Measurements from ENCODE around the gene BMP10. TPM values are rescaled to one million over a fixed set of nuclear protein-coding genes. Genes with fewer than 3 reads are reported as not detected.

Gene BMP10
- total and polyA plus RNA-seq, 5 donors from 2014 or later: 0.57 TPM; not detected in 4

GRCh38 chr2:68857855-68858456 lies 13.2 kb downstream of the BMP10 start:
- no peak overlapping the region for H3K27ac Mint-ChIP-seq
- Histone ChIP-seq H3K27ac (ENCODE audit: insufficient read depth, low read length, poor library complexity, severe bottlenecking) (no peak overlapping the region), H3K4me3 (ENCODE audit: low read depth, low read length) (no peak overlapping the region), H3K36me3 (ENCODE audit: control insufficient read depth, insufficient read depth, low read length) (no peaks in the 10 kb centered on the region), H3K27me3 (ENCODE audit: control insufficient read depth, insufficient read depth, low read length) (no peaks in the 10 kb centered on the region), H3K9me3 (ENCODE audit: control insufficient read depth in 2 of 2, low read length in 2 of 2) (no peaks in the 10 kb centered on the region), H3K4me1 (ENCODE audit: control insufficient read depth, insufficient read depth, low read length, poor library complexity, severe bottlenecking) (no peaks in the 10 kb centered on the region)
- no peak overlapping the region for H3K4me3 Mint-ChIP-seq
- peaks cover 3% of the 10 kb centered on the region for H3K36me3 Mint-ChIP-seq
- H3K4me1 Mint-ChIP-seq: peaks cover 0 to 4% (median 2%) of the 10 kb centered on the region in 4 donors
- ATAC-seq (ENCODE audit: low read depth in 2 of 2) (peak in 1 of 2 donors; percentile 26), DNase-seq (no peak)
- no peaks in the 10 kb centered on the region for H3K9me3 Mint-ChIP-seq
- H3K27me3 Mint-ChIP-seq: peaks cover 15% of the 10 kb centered on the region

DNA sequence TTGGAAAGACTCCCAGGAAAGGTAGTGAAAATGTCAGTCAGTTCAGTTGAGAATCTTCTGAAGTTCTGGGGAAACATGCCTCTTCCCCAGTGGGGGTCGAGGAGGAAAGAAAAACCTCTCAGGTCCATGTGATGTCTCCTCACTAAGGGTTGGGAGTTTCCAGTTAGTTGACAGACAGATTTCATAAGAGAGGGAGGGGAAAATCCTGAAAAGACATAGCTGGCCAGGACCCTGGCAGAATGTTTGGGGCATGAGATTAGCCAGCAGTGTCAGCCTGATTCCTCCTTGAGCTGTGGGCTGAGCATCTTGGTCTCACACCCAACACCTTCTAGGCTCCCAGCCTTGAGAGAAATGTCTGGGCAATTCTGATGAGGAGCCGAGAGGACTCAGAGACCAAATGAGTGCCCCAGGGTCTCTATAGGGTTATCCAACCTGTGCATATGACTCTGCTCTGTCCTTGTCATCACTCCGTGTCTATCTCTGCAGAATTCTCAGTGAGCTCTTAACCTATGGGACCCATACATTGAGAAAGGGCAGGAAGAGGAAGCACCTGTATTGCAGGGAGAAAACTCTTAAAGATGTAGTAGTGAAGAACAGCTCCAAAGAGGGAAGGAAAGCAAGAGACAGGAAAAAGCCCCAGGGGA lies 13.9 kb downstream of the BMP10 start:
- no peak for DNase-seq
- H3K4me1 ChIP-seq (ENCODE audit: control insufficient read depth, insufficient read depth, low read length, poor library complexity, severe bottlenecking): no peaks in the 10 kb centered on the region
- Mint-ChIP-seq H3K36me3 (peaks cover 3% of the 10 kb centered on the region), H3K4me3 (no peak overlapping the region), H3K27me3 (peaks cover 15% of the 10 kb centered on the region), H3K4me1 (peaks cover 0 to 4% (median 2%) of the 10 kb centered on the region in 4 donors), H3K27ac (peak overlapping the region in 1 of 3 donors; percentile 2), H3K9me3 (no peaks in the 10 kb centered on the region)
- peak in 1 of 2 donors; percentile 11 for ATAC-seq (ENCODE audit: low read depth in 2 of 2)
- H3K9me3 ChIP-seq (ENCODE audit: control insufficient read depth in 2 of 2, low read length in 2 of 2): no peaks in the 10 kb centered on the region
- no peak overlapping the region for H3K27ac ChIP-seq (ENCODE audit: insufficient read depth, low read length, poor library complexity, severe bottlenecking)
- H3K4me3 ChIP-seq (ENCODE audit: low read depth, low read length): no peak overlapping the region
- no peaks in the 10 kb centered on the region for H3K27me3 ChIP-seq (ENCODE audit: control insufficient read depth, insufficient read depth, low read length)
- no peaks in the 10 kb centered on the region for H3K36me3 ChIP-seq (ENCODE audit: control insufficient read depth, insufficient read depth, low read length)

- Histone ChIP-seq H3K4me1 (ENCODE audit: control insufficient read depth, insufficient read depth, low read length, poor library complexity, severe bottlenecking) (no peaks in the 10 kb centered on the region), H3K4me3 (ENCODE audit: low read depth, low read length) (no peak overlapping the region), H3K27ac (ENCODE audit: insufficient read depth, low read length, poor library complexity, severe bottlenecking) (no peak overlapping the region), H3K27me3 (ENCODE audit: control insufficient read depth, insufficient read depth, low read length) (no peaks in the 10 kb centered on the region), H3K9me3 (ENCODE audit: control insufficient read depth in 2 of 2, low read length in 2 of 2) (no peaks in the 10 kb centered on the region), H3K36me3 (ENCODE audit: control insufficient read depth, insufficient read depth, low read length) (no peaks in the 10 kb centered on the region)
- H3K9me3 Mint-ChIP-seq: no peaks in the 10 kb centered on the region
- DNase-seq (no peak), ATAC-seq (ENCODE audit: low read depth in 2 of 2) (no peak)
- H3K27ac Mint-ChIP-seq: no peak overlapping the region
- H3K4me1 Mint-ChIP-seq: no peaks in the 10 kb centered on the region
- peaks cover 3% of the 10 kb centered on the region for H3K36me3 Mint-ChIP-seq
- H3K4me3 Mint-ChIP-seq: no peak overlapping the region
- peaks cover 26% of the 10 kb centered on the region for H3K27me3 Mint-ChIP-seq
Observed at GRCh38 chr2:68855550-68855949, 15.6 kb downstream of the BMP10 start.

- Histone ChIP-seq H3K27ac (ENCODE audit: insufficient read depth, low read length, poor library complexity, severe bottlenecking) (no peak overlapping the region), H3K4me1 (ENCODE audit: control insufficient read depth, insufficient read depth, low read length, poor library complexity, severe bottlenecking) (no peaks in the 10 kb centered on the region), H3K36me3 (ENCODE audit: control insufficient read depth, insufficient read depth, low read length) (no peaks in the 10 kb centered on the region), H3K9me3 (ENCODE audit: control insufficient read depth in 2 of 2, low read length in 2 of 2) (no peaks in the 10 kb centered on the region), H3K27me3 (ENCODE audit: control insufficient read depth, insufficient read depth, low read length) (no peaks in the 10 kb centered on the region), H3K4me3 (ENCODE audit: low read depth, low read length) (no peak overlapping the region)
- ATAC-seq (ENCODE audit: low read depth in 2 of 2): no peak
- Mint-ChIP-seq H3K9me3 (no peaks in the 10 kb centered on the region), H3K27ac (no peak overlapping the region), H3K27me3 (peaks cover 36% of the 10 kb centered on the region), H3K4me1 (no peaks in the 10 kb centered on the region), H3K4me3 (no peak overlapping the region), H3K36me3 (peaks cover 3% of the 10 kb centered on the region)
- no peak for DNase-seq
Observed at GRCh38 chr2:68854476-68854875, 16.7 kb downstream of the BMP10 start.

GRCh38 chr2:68853915-68854314 lies 17.3 kb downstream of the BMP10 start:
- no peaks in the 10 kb centered on the region for H3K9me3 ChIP-seq (ENCODE audit: control insufficient read depth in 2 of 2, low read length in 2 of 2)
- no peaks in the 10 kb centered on the region for H3K4me1 Mint-ChIP-seq
- H3K4me1 ChIP-seq (ENCODE audit: control insufficient read depth, insufficient read depth, low read length, poor library complexity, severe bottlenecking): no peaks in the 10 kb centered on the region
- peaks cover 42% of the 10 kb centered on the region for H3K27me3 Mint-ChIP-seq
- no peaks in the 10 kb centered on the region for H3K9me3 Mint-ChIP-seq
- H3K4me3 ChIP-seq (ENCODE audit: low read depth, low read length): no peak overlapping the region
- no peaks in the 10 kb centered on the region for H3K36me3 ChIP-seq (ENCODE audit: control insufficient read depth, insufficient read depth, low read length)
- H3K27me3 ChIP-seq (ENCODE audit: control insufficient read depth, insufficient read depth, low read length): no peaks in the 10 kb centered on the region
- H3K27ac Mint-ChIP-seq: no peak overlapping the region
- no peak overlapping the region for H3K27ac ChIP-seq (ENCODE audit: insufficient read depth, low read length, poor library complexity, severe bottlenecking)
- ATAC-seq (ENCODE audit: low read depth in 2 of 2) (no peak), DNase-seq (no peak)
- no peak overlapping the region for H3K4me3 Mint-ChIP-seq
- peaks cover 3% of the 10 kb centered on the region for H3K36me3 Mint-ChIP-seq

DNA sequence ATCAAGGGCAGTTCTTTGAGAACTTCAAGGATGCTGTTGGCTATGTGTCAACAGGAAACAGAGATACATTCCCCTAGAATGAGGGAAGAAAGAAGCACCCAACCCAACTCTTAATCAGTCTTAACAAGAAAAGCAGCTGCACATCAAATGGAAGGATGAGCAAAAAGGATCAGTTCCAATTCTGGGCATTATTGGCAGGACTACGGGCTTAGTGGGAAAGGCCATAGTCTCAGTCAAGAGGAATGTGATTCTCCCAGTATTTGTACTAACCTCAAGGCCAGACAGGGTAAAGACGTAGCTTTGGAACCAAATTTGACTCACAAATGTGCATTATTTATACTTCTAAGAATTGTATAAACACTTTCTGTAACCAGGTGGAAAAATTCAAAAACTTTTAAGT lies 18.2 kb downstream of the BMP10 start:
- no peaks in the 10 kb centered on the region for H3K27me3 ChIP-seq (ENCODE audit: control insufficient read depth, insufficient read depth, low read length)
- no peak overlapping the region for H3K27ac Mint-ChIP-seq
- no peaks in the 10 kb centered on the region for H3K9me3 Mint-ChIP-seq
- no peak overlapping the region for H3K4me3 Mint-ChIP-seq
- no peaks in the 10 kb centered on the region for H3K36me3 ChIP-seq (ENCODE audit: control insufficient read depth, insufficient read depth, low read length)
- ATAC-seq (ENCODE audit: low read depth in 2 of 2) (no peak), DNase-seq (no peak)
- no peak overlapping the region for H3K4me3 ChIP-seq (ENCODE audit: low read depth, low read length)
- no peaks in the 10 kb centered on the region for H3K4me1 Mint-ChIP-seq
- H3K4me1 ChIP-seq (ENCODE audit: control insufficient read depth, insufficient read depth, low read length, poor library complexity, severe bottlenecking): no peaks in the 10 kb centered on the region
- H3K36me3 Mint-ChIP-seq: peaks cover 3% of the 10 kb centered on the region
- no peak overlapping the region for H3K27ac ChIP-seq (ENCODE audit: insufficient read depth, low read length, poor library complexity, severe bottlenecking)
- H3K9me3 ChIP-seq (ENCODE audit: control insufficient read depth in 2 of 2, low read length in 2 of 2): no peaks in the 10 kb centered on the region
- peaks cover 47% of the 10 kb centered on the region for H3K27me3 Mint-ChIP-seq

GRCh38 chr2:68850524-68850923 lies 20.7 kb downstream of the BMP10 start:
- H3K4me3 ChIP-seq (ENCODE audit: low read depth, low read length): no peak overlapping the region
- H3K27me3 Mint-ChIP-seq: peaks cover 49% of the 10 kb centered on the region

GRCh38 chr2:68849579-68850030 lies 21.6 kb downstream of the BMP10 start:
- Mint-ChIP-seq H3K9me3 (peaks cover 0 to 3% (median 0%) of the 10 kb centered on the region in 7 donors), H3K36me3 (no peaks in the 10 kb centered on the region), H3K27me3 (peaks cover 55% of the 10 kb centered on the region), H3K4me1 (no peaks in the 10 kb centered on the region), H3K27ac (no peak overlapping the region), H3K4me3 (no peak overlapping the region)
- Histone ChIP-seq H3K9me3 (ENCODE audit: control insufficient read depth in 2 of 2, low read length in 2 of 2) (no peaks in the 10 kb centered on the region), H3K27ac (ENCODE audit: insufficient read depth, low read length, poor library complexity, severe bottlenecking) (no peak overlapping the region), H3K27me3 (ENCODE audit: control insufficient read depth, insufficient read depth, low read length) (peaks cover 4% of the 10 kb centered on the region), H3K4me1 (ENCODE audit: control insufficient read depth, insufficient read depth, low read length, poor library complexity, severe bottlenecking) (no peaks in the 10 kb centered on the region), H3K4me3 (ENCODE audit: low read depth, low read length) (no peak overlapping the region), H3K36me3 (ENCODE audit: control insufficient read depth, insufficient read depth, low read length) (no peaks in the 10 kb centered on the region)
- no peak for DNase-seq
- no peak for ATAC-seq (ENCODE audit: low read depth in 2 of 2)

More at GRCh38 chr2:68850524-68850923, 20.7 kb downstream of the BMP10 start:
- DNase-seq: no peak
- no peaks in the 10 kb centered on the region for H3K36me3 Mint-ChIP-seq
- no peaks in the 10 kb centered on the region for H3K36me3 ChIP-seq (ENCODE audit: control insufficient read depth, insufficient read depth, low read length)
- no peaks in the 10 kb centered on the region for H3K4me1 ChIP-seq (ENCODE audit: control insufficient read depth, insufficient read depth, low read length, poor library complexity, severe bottlenecking)
- no peak overlapping the region for H3K27ac ChIP-seq (ENCODE audit: insufficient read depth, low read length, poor library complexity, severe bottlenecking)
- H3K9me3 ChIP-seq (ENCODE audit: control insufficient read depth in 2 of 2, low read length in 2 of 2): no peaks in the 10 kb centered on the region
- no peaks in the 10 kb centered on the region for H3K4me1 Mint-ChIP-seq
- no peak for ATAC-seq (ENCODE audit: low read depth in 2 of 2)
- H3K27me3 ChIP-seq (ENCODE audit: control insufficient read depth, insufficient read depth, low read length): peaks cover 2% of the 10 kb centered on the region
- H3K9me3 Mint-ChIP-seq: peaks cover 0 to 3% (median 0%) of the 10 kb centered on the region in 7 donors
- H3K4me3 Mint-ChIP-seq: no peak overlapping the region
- no peak overlapping the region for H3K27ac Mint-ChIP-seq

All from CD4-positive, CD25-positive, alpha-beta regulatory T cell (primary cell).